Lung (tissue), 12 donors: Measurements from ENCODE around the gene SLC17A3. TPM values are rescaled to one million over a fixed set of nuclear protein-coding genes. Genes with fewer than 3 reads are reported as not detected.

ENCODE experiments used
- ATAC-seq: fragments of 200-7000 bp; cut with Tn5 transposase; one replicate; pipeline ENCODE4 v1.9.1; 2020; ENCODE audit warnings: moderate number of reproducible peaks; ENCODE audit not compliant: insufficient read depth, low FRiP score
- DNase-seq, 3 donors: peaks; one replicate each; pipeline ENCODE4 v3.0.0-alpha.2; 2013 to 2017
- H3K27ac ChIP-seq, 2 donors: one replicate each; pipeline ENCODE4 v1.5.1; 2013; ENCODE audit warnings: mild to moderate bottlenecking in 2 of 2, moderate library complexity in 2 of 2, control low read depth in 1 of 2, inconsistent platforms in 1 of 2, low read depth in 1 of 2, low read length in 1 of 2
- H3K27me3 ChIP-seq, 3 donors: one replicate each; pipeline ENCODE4 v1.5.1; 2013; ENCODE audit warnings: low read length in 2 of 3; ENCODE audit not compliant: control insufficient read depth in 3 of 3, insufficient read depth in 3 of 3
- H3K36me3 ChIP-seq, 4 donors: one replicate each; pipeline ENCODE4 v1.5.1; 2013; ENCODE audit warnings: low read length in 4 of 4, mild to moderate bottlenecking in 1 of 4, moderate library complexity in 1 of 4; ENCODE audit not compliant: control insufficient read depth in 4 of 4, insufficient read depth in 4 of 4
- H3K4me1 ChIP-seq, 5 donors: one replicate each; pipeline ENCODE4 v1.5.1; 2013; ENCODE audit warnings: low read length in 5 of 5, mild to moderate bottlenecking in 2 of 5, moderate library complexity in 1 of 5; ENCODE audit not compliant: control insufficient read depth in 5 of 5, insufficient read depth in 5 of 5
- H3K4me3 ChIP-seq: one replicate; pipeline ENCODE4 v1.5.1; 2013; ENCODE audit warnings: mild to moderate bottlenecking, control low read depth, moderate library complexity
- H3K9ac ChIP-seq, 2 donors: one replicate each; pipeline ENCODE4 v1.5.1; 2013; ENCODE audit warnings: low read length in 2 of 2, control low read depth in 1 of 2; ENCODE audit not compliant: insufficient read depth in 1 of 2
- H3K9me3 ChIP-seq, 4 donors: one replicate each; pipeline ENCODE4 v1.5.1; 2013; ENCODE audit warnings: low read length in 3 of 4, mild to moderate bottlenecking in 1 of 4, moderate library complexity in 1 of 4; ENCODE audit not compliant: control insufficient read depth in 4 of 4, insufficient read depth in 3 of 4
- CTCF ChIP-seq: IDR thresholded peaks from 2 replicates; pipeline ENCODE4 v1.5.1; 2012; ENCODE audit warnings: mild to moderate bottlenecking; ENCODE audit errors: control extremely low read depth, extremely low read depth
- WGBS, 2 donors: extraction: QIAGEN DNeasy Blood & Tissue Kit; methylation state at CpG; one replicate each; pipeline ENCODE4 v1.1.7; 2013; 5-methylcytosine and 5-hydroxymethylcytosine counted together
- polyA plus RNA-seq, 2 donors: library from polyadenylated mRNA; stranded (reverse); fragments of 200-250 nt; gene quantifications; one replicate each; pipeline ENCODE4 v1.2.1, GENCODE V29; 2013
- total RNA-seq, 2 donors: library from RNA; depleted of rRNA in 1 of 2; stranded (reverse); fragments of >200 nt in 1 of 2; gene quantifications; one replicate each; pipeline ENCODE4 v1.2.1, GENCODE V29; 2014 to 2021
- donor health status: control.
- donor health status: control.
- donor health status: Bipolar disorder and iron deficiency.
- donor health status: healthy.
- donor health status: DM: yes; HTN: yes; CAD: no.

Gene SLC17A3
- total and polyA plus RNA-seq, 4 donors = not detected

DNA sequence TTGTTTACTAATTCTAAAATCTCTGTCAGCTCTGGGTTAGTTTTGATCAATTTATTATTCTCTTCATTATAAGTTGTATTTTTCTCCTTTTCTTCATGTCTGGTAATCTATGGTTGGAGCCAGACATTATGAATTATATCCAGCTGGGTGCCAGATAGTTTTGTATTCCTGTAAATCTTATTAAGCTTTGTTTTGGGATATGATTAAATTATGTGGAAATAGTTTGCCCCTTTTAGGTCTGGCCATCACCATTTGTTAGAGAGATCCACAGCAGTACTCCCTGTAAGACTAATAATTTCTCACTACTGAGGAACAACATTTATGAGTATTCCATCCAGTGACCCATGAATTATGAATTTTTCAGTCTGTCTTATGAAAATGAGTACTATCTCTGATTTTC lies 21.3 kb downstream of the SLC17A3 start:
- Histone ChIP-seq H3K4me3 (no peak overlapping the region), H3K27ac (no peak overlapping the region), H3K9ac (no peak overlapping the region), H3K9me3 (no peaks in the 10 kb centered on the region), H3K27me3 (no peaks in the 10 kb centered on the region), H3K4me1 (no peaks in the 10 kb centered on the region), H3K36me3 (no peaks in the 10 kb centered on the region)
- no peak for ATAC-seq
- no peak for DNase-seq
- TF ChIP-seq CTCF = no peak

- no peaks in the 10 kb centered on the region for H3K27me3 ChIP-seq
- TF ChIP-seq CTCF = no peak
- H3K27ac ChIP-seq = no peak overlapping the region
- no peaks in the 10 kb centered on the region for H3K9me3 ChIP-seq
- 67 to 85% methylated on average over 2 of the region's 2 CpGs for WGBS, 2 donors
- ATAC-seq (no peak), DNase-seq (no peak)
- no peak overlapping the region for H3K4me3 ChIP-seq
- H3K4me1 ChIP-seq = no peaks in the 10 kb centered on the region
- H3K9ac ChIP-seq = no peak overlapping the region
- H3K36me3 ChIP-seq = no peaks in the 10 kb centered on the region
These were observed 22.1 kb downstream of the SLC17A3 start for GRCh38 chr6:25851961-25852360.

DNA sequence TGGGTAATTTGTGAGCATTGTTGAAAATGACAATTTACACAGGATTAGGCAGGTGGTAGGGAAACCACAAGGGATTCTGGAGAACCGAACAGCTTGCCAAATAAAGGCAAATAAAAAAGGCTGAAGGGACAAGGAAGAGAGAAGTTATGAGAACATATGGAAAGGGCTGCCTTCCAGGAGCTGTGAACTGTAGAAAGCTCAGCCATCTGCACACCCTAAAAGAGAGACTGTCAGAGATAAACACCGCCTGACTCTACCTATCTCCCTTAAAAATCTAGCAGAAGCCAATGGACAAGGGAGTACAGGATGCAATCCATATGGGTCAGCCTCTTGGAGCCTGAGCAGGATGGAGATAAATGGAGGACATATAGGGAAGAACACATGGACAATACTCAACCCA lies 29.5 kb downstream of the SLC17A3 start:
- no peak for TF ChIP-seq CTCF
- WGBS, 2 donors = 85% methylated on average over 2 of the region's 2 CpGs

DNA sequence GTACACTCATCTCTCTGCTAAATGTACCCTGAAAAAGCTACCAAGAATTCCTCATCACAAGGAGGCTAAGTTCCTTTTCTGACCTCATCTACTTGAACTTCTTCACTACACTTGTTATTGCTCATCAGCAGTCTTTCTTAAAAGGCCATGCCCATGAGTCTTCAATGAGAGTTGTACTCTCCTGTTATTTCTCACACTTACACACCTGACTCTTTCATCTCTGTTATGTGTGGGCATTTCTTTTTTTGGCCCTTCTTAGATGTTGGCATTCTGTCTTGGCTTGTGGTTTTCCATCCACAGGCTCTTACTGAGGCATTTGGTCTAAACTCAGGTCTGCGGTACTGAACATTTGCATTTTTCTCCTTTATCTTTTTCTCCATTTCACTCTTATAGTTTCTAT lies 31.5 kb downstream of the SLC17A3 start:
- no peak for ATAC-seq
- H3K4me3 ChIP-seq = no peak overlapping the region
- H3K36me3 ChIP-seq = no peaks in the 10 kb centered on the region
- DNase-seq = no peak
- WGBS, 2 donors = 94 to 97% methylated on average over 1 of the region's 1 CpG
- H3K27ac ChIP-seq = no peak overlapping the region
- no peaks in the 10 kb centered on the region for H3K9me3 ChIP-seq
- no peak for TF ChIP-seq CTCF
- no peaks in the 10 kb centered on the region for H3K4me1 ChIP-seq
- no peaks in the 10 kb centered on the region for H3K27me3 ChIP-seq
- H3K9ac ChIP-seq = no peak overlapping the region

More for the DNA sequence above, 29.5 kb downstream of the SLC17A3 start:
- H3K9me3 ChIP-seq = no peaks in the 10 kb centered on the region
- no peak overlapping the region for H3K4me3 ChIP-seq
- no peaks in the 10 kb centered on the region for H3K4me1 ChIP-seq
- H3K27me3 ChIP-seq = no peaks in the 10 kb centered on the region
- H3K36me3 ChIP-seq = no peaks in the 10 kb centered on the region
- H3K9ac ChIP-seq = no peak overlapping the region
- ATAC-seq (no peak), DNase-seq (no peak)
- no peak overlapping the region for H3K27ac ChIP-seq
